ENCODE measurements around the gene MYRIP.

MYRIP gene

GRCh38 chr3:39892068-39892467 is 82.7 kb downstream of the MYRIP start:
- TF ChIP-seq CTCF (IDR thresholded peaks at IDR 0.05; ENCODE audit: control insufficient read depth, insufficient read depth, low read depth, low read length, missing control alignments), result no peak
- DNase-seq (ENCODE audit: low read depth), result no peak
- no peak overlapping the region for H3K4me3 ChIP-seq (ENCODE audit: control insufficient read depth, low read depth, low read length)

GRCh38 chr3:39896184-39896583 is 86.8 kb downstream of the MYRIP start:
- no peak for DNase-seq (ENCODE audit: low read depth)
- no peak overlapping the region for H3K4me3 ChIP-seq (ENCODE audit: control insufficient read depth, low read depth, low read length)
- no peak for TF ChIP-seq CTCF (IDR thresholded peaks at IDR 0.05; ENCODE audit: control insufficient read depth, insufficient read depth, low read depth, low read length, missing control alignments)

DNA sequence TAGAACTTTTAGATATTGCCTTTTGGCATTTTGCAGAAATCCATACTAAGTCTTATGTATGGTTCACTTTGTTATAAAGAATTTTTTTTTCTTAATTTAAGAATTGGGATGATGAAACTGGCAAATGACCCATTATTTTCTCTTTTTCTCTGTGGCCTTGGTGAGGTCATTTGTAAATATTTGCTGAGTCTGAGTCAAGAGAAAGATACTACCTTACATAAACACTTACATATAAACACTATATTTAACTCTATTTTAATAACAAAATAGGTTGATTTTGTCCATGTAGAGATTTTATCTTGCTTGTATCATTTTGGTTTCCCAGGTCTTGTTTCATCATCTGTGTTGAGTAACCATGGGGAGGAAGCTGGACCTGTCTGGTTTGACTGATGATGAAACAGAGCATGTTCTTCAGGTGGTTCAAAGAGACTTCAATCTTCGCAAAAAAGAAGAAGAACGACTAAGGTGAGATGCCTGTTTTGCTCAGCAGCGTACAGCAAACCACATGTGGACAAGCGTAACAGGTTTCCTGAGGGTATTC is 91.1 kb downstream of the MYRIP start:
- no peak for DNase-seq (ENCODE audit: low read depth)
- H3K4me3 ChIP-seq (ENCODE audit: control insufficient read depth, low read depth, low read length), result no peak overlapping the region
- TF ChIP-seq CTCF (IDR thresholded peaks at IDR 0.05; ENCODE audit: control insufficient read depth, insufficient read depth, low read depth, low read length, missing control alignments), result no peak

GRCh38 chr3:39903253-39903652 is 93.8 kb downstream of the MYRIP start:
- TF ChIP-seq CTCF (IDR thresholded peaks at IDR 0.05; ENCODE audit: control insufficient read depth, insufficient read depth, low read depth, low read length, missing control alignments), result no peak
- no peak for DNase-seq (ENCODE audit: low read depth)
- no peak overlapping the region for H3K4me3 ChIP-seq (ENCODE audit: control insufficient read depth, low read depth, low read length)

- TF ChIP-seq CTCF (IDR thresholded peaks at IDR 0.05; ENCODE audit: control insufficient read depth, insufficient read depth, low read depth, low read length, missing control alignments), result no peak
- no peak overlapping the region for H3K4me3 ChIP-seq (ENCODE audit: control insufficient read depth, low read depth, low read length)
Observed at GRCh38 chr3:39905788-39906187, 96.4 kb downstream of the MYRIP start.

GRCh38 chr3:39907981-39908380 is 98.6 kb downstream of the MYRIP start:
- DNase-seq (ENCODE audit: low read depth), result no peak

More at GRCh38 chr3:39905788-39906187, 96.4 kb downstream of the MYRIP start:
- DNase-seq (ENCODE audit: low read depth), result no peak

More at GRCh38 chr3:39907981-39908380, 98.6 kb downstream of the MYRIP start:
- H3K4me3 ChIP-seq (ENCODE audit: control insufficient read depth, low read depth, low read length), result no peak overlapping the region
- no peak for TF ChIP-seq CTCF (IDR thresholded peaks at IDR 0.05; ENCODE audit: control insufficient read depth, insufficient read depth, low read depth, low read length, missing control alignments)

All from AG09309 (cell line).